HG02623 (cell line): ENCODE measurements around the gene MS4A13.
"Not testable (repeated sequence)": the region's sequence is repeated elsewhere in the genome, so short reads cannot be mapped to it uniquely, and the experiment has no call there.

Experiments
- ATAC-seq: cut with Tn5 transposase; IDR thresholded peaks from one replicate; pipeline ENCODE4 v1.9.1; 2021; ENCODE audit warnings: moderate library complexity; ENCODE audit not compliant: unreplicated experiment

MS4A13 gene, protein sequence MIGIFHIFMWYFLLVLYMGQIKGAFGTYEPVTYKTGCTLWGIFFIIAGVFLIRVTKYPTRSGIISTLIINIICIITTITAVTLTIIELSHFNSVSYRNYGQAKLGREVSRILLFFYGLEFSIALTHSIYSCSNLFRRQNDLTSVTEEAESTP

DNA sequence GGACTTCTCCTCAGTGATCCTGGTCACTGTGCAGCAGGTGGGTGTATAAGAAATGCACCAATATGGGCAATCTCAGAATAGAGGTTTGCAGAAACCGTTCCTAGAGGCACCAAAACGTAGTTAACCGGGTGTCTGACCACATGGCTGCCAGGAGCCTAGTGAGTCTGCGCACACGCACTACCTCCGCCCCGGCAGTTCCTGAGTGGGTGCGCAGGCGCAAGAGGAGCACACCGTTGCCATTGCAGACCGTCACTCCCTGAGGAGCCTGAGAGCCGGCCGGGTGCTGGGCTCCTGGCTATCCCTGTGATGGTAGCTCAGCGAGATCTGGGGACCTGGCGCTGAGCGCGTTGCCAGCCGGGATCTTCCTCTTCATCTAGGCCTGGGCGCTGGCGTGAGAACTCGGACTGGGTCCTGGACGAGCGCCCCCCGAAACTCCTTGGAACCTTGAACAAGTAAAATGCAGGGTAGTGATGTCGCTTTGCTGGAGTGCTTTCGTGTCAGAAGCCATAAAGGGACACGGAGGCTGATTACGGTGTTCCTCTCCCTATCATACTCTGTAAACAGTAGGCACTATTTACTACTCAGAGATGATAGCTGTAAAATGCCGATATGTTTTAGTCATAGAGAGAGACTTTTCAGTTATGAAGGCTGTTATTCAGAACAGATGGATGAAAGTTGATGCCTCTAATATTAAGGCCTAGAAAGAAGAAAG lies at the start of gene MS4A13:
TSS of gene MS4A13 (plus strand) at position 249 of the 712 bp plus-strand sequence. CDS start 2,692 bp downstream, outside the sequence.
- ATAC-seq = no peak

DNA sequence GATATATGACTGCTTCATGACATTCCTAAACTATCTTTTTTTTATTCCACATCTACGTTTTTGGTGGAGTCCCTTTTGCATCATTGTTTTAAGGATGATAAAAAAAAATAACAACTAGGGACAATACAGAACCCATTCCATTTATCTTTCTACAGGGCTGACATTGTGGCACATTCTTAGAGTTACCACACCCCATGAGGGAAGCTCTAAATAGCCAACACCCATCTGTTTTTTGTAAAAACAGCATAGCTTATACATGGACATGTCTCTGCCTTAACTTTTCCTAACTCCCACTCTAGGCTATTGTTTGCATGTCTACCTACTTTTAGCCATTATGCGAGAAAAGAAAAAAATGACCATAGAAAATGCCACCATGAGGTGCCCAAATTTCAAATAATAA lies 46.4 kb upstream of the MS4A13 start:
- ATAC-seq = no peak

DNA sequence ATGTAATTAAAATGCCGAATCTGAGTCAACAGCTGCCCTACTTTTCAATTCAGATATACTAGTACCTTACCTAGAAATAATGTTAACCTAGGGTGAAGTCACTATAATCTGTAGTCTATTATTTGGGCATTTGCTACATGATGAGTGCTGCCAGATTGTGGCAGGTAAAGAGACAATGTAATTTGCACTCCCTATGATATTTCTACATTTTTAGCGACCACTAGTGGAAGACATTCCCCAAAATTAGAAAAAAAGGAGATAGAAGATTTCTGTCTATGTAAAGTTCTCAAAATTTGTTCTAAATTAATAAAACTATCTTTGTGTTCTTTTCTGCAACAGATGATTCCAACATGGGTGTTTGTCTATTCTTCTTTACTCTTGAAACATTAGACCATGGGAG lies 45.5 kb upstream of the MS4A13 start:
- ATAC-seq = no peak

DNA sequence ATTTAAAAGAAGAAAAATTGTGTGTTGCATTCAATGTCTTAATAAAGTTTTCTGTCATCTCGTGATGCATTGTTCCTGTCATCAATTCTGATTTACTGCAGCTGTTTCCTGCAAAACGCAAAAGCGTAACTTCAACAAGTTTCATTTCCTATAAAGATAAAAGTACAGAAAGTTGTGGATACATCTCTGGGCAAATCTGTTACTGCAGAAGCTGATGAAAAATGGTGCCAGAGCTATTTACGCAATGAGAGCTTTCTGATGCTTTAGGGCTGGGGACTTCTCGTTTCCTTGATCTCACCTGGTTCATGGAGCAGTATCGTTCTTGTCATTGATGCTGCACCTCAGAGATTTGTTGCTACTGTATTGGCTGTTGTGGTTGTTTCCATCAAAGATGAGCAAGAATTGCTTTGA lies 38.2 kb upstream of the MS4A13 start:
- no peak for ATAC-seq

DNA sequence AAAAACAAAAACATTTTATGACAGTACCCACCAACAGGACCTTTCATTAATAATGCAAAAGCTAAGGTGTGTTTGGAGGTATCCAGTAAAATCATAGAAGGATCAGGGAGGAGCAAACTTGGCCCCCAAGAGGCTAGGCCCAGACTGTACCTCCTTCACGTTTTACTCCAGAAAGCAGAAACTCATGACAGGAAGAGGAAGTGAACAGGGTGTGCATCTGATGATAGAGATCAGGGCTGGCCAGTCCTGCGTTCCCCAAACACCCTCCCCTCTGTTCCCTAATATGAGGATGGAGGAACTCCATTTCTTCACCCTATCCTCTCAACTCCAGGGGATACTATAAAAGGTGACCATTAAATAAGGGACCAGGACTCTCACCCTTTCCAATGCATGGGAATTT lies 32.8 kb upstream of the MS4A13 start:
- no peak for ATAC-seq

DNA sequence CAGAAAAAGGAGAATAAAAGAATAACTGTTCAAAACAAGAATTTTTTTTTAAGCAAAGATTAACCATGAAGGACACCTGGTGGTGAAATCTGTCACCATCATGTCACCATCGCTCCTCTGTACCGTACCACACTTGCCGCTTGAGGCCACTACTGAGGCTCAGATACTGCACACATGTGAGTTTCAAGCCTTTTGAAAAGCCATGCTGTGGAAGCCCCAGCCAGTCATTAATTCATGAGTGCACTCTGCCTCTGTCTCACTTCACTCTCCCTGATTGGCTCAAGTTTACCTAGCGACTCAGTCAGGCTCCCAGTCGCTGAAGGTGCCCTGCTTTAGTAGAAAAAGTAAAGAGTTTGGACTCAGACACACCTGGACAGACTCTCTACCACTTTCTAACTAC lies 29.2 kb upstream of the MS4A13 start:
- ATAC-seq = peak; percentile 94

DNA sequence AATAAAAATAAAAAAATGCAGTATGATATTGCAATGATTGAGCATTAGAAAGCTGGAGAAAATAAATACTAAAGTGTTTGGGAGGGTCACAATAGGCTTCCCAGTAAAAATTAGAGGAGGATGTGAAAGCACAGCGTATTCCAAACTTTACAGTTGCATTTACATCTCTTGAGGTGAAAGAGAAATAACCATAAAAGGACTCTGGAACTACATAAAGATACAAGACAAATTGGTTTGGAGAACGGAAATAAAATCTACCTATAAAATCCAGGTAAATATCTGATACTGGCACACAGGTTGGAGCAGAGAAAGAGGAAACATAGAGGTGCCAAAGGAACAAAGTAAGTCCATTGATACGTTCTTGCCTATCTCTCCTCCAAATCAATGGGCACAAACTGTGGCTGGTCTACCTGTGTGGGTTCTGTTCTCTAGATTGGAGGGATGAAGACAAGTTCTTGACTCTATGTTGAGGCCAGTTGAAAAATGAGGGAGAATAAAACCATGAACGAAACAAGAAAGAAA lies 22.6 kb upstream of the MS4A13 start, which contains the start of gene MS4A12:
TSS of gene MS4A12 (plus strand) at position 291 of the 522 bp plus-strand sequence. CDS start 4,541 bp downstream, outside the sequence.
- ATAC-seq = no peak

DNA sequence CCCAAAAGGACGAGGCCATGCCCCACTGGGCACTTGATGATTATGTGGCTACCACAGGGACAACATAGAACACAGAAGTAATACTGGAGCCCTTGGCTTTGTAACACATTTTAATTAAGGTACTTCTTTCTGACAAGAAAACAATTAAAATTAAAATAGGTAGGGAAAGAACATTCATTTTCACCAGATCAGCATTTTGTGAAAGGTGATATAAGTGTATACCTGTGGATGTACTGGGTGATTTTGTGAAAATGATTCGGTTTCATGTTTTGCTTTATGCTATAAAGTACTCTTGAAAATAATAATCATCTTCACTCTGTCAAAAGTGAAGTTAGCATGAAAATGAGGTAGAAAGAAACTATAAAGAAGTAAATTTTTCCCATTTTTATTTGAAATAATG lies 21.7 kb upstream of the MS4A13 start:
- no peak for ATAC-seq

DNA sequence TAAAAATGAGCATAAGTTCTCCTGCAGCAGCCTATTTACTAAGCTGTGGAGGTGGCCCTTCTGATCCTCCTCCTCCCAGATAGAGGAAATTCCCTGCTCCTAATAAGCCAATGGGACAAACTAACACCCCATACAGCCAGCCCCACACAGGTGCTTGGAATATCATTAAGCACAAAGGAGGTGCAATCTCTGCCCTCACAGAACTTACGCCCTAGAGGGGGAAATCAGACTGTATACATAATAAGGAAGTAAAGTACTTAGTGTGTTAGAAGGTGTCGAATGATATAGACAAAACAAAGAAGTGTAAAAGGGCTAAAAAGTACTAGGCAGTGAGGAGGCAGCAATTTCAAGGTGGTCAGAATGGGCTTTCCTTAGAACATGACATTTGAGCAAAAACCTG lies 16.8 kb upstream of the MS4A13 start:
- ATAC-seq = no peak

DNA sequence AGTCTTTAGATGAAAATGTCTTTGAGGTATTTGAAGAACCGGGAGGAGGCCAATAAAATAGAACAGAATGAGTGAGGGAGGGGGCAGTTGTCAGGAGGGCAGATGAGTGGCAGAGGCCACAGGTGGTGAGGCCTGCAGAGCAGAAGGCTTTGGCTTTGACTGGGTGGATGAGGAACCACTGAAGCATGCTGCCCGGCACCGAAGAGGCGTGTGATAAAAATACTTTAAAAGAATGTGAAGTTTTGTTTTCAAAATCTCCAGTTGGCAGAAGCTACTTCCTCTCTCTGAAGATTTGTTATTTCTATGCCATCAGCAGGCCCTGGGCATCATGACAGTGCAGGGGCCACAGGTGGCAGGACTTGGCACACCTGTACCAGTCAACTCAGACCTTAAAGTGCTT lies 16.3 kb upstream of the MS4A13 start:
- ATAC-seq = no peak

DNA sequence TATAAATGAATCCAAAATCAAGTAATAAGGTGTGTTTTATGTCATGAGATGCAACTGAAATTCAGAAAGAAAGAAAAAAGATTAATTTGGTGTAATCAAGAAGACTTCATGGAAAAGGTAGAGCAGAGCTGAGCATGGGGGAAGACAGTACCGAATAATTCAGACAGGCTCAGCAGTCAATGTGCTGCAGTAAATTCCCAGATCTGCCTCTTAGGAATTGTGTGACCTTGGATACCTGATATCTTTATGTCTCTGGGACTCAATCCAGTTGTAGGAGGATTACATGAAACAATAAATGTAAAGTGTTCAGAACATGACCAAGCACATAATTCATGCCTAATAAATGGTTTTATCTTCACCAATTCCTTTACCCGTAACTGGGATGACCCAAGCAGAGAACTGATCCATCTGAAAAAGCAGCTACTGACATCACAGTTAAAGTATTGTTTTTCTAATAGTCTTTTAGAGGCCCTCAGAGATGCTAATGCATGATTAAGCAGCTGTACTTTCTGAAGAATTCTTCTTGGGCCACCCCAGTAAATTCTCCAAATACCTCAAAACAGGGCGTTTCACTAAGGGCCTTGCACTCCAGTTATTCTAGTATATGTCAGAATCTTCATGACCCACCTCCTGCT lies 14.8 kb upstream of the MS4A13 start:
- ATAC-seq = no peak

DNA sequence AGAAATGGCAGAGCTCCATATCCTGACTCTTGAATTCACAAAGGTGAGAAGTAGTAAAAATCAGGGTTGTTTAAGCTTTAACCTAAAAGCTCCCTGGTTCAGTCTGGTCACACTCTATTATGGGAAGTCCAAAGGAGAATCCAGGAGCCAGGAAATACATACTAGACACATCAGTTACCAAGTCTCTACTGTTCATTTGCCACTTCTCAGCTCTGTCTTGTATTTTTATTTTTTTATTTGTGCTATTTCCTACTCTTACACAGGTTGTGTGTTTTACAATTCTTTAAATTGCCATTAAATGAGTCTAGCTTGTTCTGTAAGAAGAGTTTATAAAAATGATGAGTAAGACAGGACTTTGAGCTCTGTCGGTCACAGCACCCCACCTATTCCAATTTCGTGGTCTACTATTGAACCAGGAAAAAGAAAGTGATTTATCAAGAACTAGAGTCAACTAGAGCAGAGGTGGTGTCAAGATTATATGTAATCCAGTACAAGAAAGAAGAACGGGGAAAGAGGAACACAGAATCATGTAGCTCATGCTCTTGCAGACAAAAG lies 12.9 kb upstream of the MS4A13 start:
- ATAC-seq = no peak

DNA sequence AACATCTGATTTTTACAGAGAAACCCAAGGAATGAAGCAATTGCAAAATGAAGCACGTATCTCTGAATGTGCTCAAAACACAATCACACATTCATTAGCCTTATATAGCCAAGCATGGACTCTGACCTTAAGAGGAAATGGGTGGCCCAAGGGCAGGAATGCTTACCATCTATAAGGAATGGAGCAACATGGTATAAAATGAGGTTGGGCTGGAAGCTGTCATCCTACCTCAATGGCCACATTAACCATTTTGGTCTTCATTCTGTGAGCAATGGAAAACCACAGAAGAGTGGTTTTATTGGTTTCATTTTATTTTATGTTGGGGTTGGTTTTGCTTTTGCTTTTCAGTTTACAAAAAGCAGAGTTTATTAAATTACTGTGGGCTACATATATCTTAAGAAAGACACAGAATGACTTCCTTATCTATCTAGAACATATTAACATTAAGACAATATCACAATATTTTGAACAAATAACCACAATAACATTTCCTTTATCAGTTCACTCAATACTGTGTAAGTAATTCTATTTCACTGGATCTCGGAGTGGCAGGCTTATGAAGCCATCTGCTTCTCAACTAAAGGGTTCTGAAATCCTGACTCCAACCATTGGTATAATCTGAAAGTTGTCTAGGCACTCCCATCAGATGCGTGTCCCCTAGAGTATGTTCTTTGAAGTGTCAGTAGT lies 10.8 kb upstream of the MS4A13 start:
- ATAC-seq = no peak

DNA sequence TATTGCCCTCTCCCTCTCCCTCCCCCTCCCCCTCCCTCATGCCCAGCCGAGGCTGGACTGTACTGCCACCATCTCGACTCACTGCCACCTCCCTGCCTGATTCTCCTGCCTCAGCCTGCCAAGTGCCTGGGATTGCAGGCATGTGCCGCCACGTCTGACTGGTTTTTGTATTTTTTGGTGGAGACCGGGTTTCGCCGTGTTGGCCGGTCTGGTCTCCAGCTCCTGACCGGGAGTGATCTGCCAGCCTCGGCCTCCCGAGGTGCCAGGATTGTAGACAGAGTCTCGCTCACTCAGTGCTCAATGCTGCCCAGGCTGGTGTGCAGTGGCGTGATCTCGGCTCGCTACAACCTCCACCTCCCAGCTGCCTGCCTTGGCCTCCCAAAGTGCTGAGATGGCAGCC lies 5.6 kb upstream of the MS4A13 start:
- ATAC-seq = not testable (repeated sequence)

DNA sequence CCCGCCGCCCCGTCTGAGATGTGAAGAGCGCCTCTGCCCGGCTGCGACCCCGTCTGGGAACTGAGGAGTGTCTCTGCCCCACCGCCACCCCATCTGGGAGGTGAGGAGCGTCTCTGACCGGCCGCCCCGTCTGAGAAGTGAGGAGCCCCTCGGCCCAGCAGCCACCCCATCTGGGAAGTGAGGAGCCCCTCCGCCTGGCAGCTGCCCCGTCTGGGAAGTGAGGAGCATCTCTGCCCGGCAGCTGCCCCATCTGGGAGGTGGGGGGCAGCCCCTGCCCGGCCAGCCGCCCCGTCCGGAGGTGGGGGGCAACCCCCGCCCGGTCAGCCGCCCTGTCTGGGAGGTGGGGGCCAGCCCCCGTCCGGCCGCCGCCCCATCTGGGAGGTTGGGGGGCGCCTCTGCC lies 5.0 kb upstream of the MS4A13 start:
- ATAC-seq = not testable (repeated sequence)

DNA sequence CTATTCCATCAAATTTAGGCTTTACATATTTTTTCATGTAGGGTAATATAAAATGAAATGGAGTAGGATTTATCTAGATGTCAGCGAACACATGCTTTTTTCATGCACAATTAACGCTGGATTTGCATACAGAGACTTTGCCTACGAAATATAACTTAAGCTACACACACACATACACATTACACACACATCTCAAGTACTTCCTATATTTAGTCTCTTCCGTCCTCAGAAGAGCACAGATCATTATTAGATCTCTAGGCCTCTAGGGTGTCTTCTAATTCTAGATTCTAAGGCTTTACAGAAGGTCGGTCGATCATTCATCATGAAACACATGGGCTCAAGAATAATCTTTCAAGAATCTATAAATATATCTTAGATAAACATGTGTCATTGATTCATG lies 3.8 kb upstream of the MS4A13 start:
- no peak for ATAC-seq

DNA sequence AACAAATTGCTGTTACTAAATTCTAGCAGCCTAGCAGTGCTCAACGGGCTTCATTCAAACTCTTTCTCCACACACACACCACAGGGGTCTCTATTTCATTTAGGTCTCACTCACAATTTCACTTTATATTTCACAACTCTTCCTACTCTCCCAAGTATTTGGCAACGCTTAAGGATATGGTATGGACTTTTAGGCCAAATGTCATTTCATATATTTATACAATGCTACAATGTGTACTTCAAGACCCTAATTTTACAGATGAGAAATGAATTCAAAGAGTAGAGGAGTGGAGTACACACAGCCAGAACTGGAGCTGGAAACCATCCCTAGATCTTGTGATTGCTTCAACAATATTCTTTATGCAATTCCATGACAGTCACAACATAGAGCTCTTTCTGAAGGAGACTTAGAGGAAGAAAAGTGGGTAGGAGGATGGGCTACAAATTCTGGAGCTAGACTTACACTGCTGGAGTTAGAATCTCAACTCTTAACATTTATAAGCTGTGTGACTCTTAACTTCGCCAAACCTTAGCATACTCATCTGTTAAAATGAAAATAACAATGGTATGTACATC lies 2.5 kb upstream of the MS4A13 start:
- no peak for ATAC-seq

DNA sequence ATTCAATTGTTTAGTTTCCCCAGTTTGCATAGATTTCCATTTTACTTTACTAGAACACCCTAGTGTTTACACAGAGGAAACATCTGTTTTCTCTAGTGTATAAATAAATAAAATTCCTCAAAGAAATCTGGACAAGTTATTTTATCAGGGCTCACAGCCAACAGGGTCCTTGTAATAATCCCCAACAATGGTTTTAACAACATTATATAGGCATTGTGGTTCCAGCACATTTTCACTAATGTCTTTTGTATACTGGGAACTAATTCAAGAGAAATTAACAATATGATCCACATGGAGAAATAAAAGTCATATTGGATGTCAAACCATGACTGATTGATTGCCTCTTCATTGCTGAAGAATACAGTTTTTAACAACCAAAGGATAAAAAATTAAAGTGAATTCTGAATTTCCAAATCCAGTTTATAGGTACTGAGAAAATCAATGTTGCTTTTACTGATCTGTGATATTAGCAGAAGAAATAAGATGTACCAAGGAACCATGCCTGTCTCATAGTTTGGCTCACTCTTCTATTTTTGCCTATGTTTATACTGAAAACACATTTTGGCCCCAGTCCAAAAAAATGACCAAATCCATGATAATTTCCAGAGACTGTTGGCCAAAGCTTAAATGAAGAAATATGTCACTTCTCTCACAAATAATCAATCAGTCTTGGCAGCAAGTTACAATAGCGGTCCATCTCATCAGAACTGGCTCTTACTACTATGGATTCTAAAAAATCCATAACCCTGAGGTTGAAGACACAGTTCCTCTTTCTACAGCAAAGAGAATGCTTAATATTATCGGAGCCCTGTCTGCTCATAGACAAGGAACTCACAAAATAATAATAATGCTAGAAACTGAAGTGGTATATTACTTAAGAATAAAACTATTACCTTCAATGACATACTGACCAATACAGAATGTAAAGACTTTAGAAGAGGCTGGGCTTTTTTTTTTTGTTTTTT lies 1.4 kb upstream of the MS4A13 start:
- ATAC-seq = no peak

DNA sequence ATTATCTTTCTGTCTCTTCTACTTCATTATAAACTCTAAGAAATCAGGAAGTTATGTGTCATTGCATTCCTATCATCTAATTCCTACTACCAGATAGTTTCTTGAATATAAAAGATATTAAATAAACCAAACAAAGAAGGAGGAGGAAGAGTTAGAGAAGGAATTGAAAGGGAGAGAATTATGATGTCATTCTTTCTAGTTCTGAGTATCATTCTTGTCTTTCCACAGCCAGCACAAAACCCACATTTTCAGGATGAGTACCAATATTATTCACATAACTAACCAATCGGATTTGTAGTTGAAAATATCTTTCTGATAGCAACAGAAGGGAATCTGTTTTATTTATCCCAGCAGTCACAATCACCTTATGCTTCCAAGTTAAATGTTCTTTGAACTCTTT lies 13.3 kb downstream of the MS4A13 start:
- no peak for ATAC-seq

DNA sequence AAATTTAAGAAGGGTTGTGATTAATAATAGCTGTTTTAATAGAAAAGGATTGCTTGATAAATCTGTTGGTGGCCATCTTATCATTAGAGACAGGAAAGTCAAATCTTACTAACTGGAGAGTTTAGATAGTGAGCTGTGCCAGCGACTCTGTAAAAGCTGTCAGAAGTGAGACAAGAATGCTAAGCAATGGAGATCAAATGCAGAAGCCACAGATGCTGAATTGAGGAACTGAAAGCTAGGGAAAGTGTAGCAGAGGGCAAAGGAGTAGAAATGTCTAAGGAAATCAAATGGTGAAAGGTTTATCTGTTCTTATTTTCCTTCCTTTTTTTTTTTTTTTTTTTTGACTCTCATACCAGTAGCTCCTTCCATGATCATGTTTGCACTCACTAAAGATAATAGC lies 13.7 kb downstream of the MS4A13 start:
- no peak for ATAC-seq
